H1 (cell line): ENCODE data around the gene MEIS3. TPM values are rescaled to one million over a fixed set of nuclear protein-coding genes. Genes with fewer than 3 reads are reported as not detected.

ENCODE experiments used
- CTCF ChIA-PET: fragments of 300-600 bp; sonication (Branson Sonifier 250); formaldehyde crosslinking; loops from one replicate; lab custom pipeline; 2021; ENCODE audit not compliant: partially characterized antibody; lab: Charles Lee
- POLR2A ChIA-PET: fragments of 300-600 bp; sonication (Branson Sonifier 250); formaldehyde crosslinking; loops from one replicate; lab custom pipeline; 2021; ENCODE audit warnings: inconsistent platforms; ENCODE audit not compliant: partially characterized antibody; lab: Charles Lee
- DNase-seq, 2 experiments: peaks; one replicate each; pipeline versions ENCODE4 v3.0.0 to v3.0.0-alpha.2; 2010 to 2022; ENCODE audit warnings: low spot score in 2 of 2, low read depth in 1 of 2, mixed read lengths in 1 of 2
- FAIRE-seq: peaks from 2 replicates; lab custom pipeline; 2011; peaks lifted over from hg19 to GRCh38; lab: Jason Lieb, UNC
- H2AFZ ChIP-seq: 2 replicates; pipeline ENCODE4 v1.8.1; 2012; ENCODE audit warnings: low read length, inconsistent platforms
- H2AK5ac ChIP-seq: 2 replicates; pipeline ENCODE4 v1.6.1; 2013; ENCODE audit warnings: low read depth, low read length
- H2BK120ac ChIP-seq: replicated peaks from 2 replicates; pipeline ENCODE3; 2013; ENCODE audit warnings: low read depth, low read length, inconsistent platforms
- H2BK12ac ChIP-seq: 2 replicates; pipeline ENCODE4 v1.6.1; 2013; ENCODE audit warnings: low read depth, low read length
- H2BK15ac ChIP-seq: 2 replicates; pipeline ENCODE4 v1.6.1; 2013; ENCODE audit warnings: low read length
- H2BK20ac ChIP-seq: 2 replicates; pipeline ENCODE4 v1.6.1; 2013; ENCODE audit warnings: low read length
- H2BK5ac ChIP-seq: 2 replicates; pipeline ENCODE4 v1.6.1; 2013; ENCODE audit warnings: low read depth, low read length
- H3K14ac ChIP-seq: 2 replicates; pipeline ENCODE4 v1.6.1; 2013; ENCODE audit warnings: inconsistent platforms; ENCODE audit not compliant: insufficient read length
- H3K18ac ChIP-seq: 2 replicates; pipeline ENCODE4 v1.6.1; 2013; ENCODE audit warnings: low read length; ENCODE audit errors: extremely low read depth
- H3K23ac ChIP-seq: 2 replicates; pipeline ENCODE4 v1.6.1; 2013; ENCODE audit warnings: inconsistent platforms; ENCODE audit not compliant: insufficient read length
- H3K23me2 ChIP-seq: 2 replicates; pipeline ENCODE4 v1.6.1; 2013; ENCODE audit warnings: low read depth, low read length
- H3K27ac ChIP-seq: 2 replicates; pipeline ENCODE4 v1.6.1; 2011; ENCODE audit warnings: low read depth, low read length, inconsistent platforms
- H3K27me3 ChIP-seq, 4 experiments: replicated peaks in 1 of 4; 1 replicate in 1 of 4; 2 replicates in 3 of 4; pipeline versions ENCODE4 v1.6.1 to v1.8.1; 2011 to 2013; ENCODE audit warnings: low read length in 3 of 4, mild to moderate bottlenecking in 3 of 4, inconsistent platforms in 2 of 4, mixed read lengths in 2 of 4, moderate library complexity in 1 of 4; ENCODE audit not compliant: control insufficient read depth in 3 of 4, insufficient read depth in 3 of 4; ENCODE audit errors: extremely low read depth in 1 of 4
- H3K36me3 ChIP-seq, 4 experiments: 2 replicates each; pipeline versions ENCODE4 v1.6.1 to v1.8.1; 2011 to 2013; ENCODE audit warnings: mild to moderate bottlenecking in 4 of 4, low read length in 3 of 4, moderate library complexity in 2 of 4, control low read depth in 1 of 4, inconsistent platforms in 1 of 4; ENCODE audit not compliant: insufficient read depth in 4 of 4, control insufficient read depth in 2 of 4
- H3K4ac ChIP-seq: replicated peaks from 2 replicates; pipeline ENCODE3; 2013; ENCODE audit warnings: low read length, low read depth, mixed read lengths, inconsistent platforms; ENCODE audit not compliant: insufficient read length
- H3K4me1 ChIP-seq, 4 experiments: replicated peaks in 1 of 4; 1 replicate in 1 of 4; 2 replicates in 3 of 4; pipeline versions ENCODE4 v1.6.1 to v1.8.1; 2011 to 2013; ENCODE audit warnings: low read length in 3 of 4, inconsistent platforms in 2 of 4, mixed read lengths in 1 of 4; ENCODE audit not compliant: insufficient read depth in 4 of 4, control insufficient read depth in 3 of 4
- H3K4me2 ChIP-seq, 2 experiments: 2 replicates each; pipeline versions ENCODE4 v1.6.1 to v1.8.1; 2011 to 2013; ENCODE audit warnings: low read depth in 2 of 2, low read length in 2 of 2, control low read depth in 1 of 2, inconsistent platforms in 1 of 2, mild to moderate bottlenecking in 1 of 2; ENCODE audit not compliant: insufficient read depth in 1 of 2
- H3K4me3 ChIP-seq, 4 experiments: fragments of 200-600, 300-600 bp in 1 of 4; sonication (generic), shearing (Covaris generic), sonication (Bioruptor Twin) in 1 of 4; 2 replicates each; pipeline versions ENCODE4 v1.5.1 to v1.8.1; 2011 to 2016; ENCODE audit warnings: low read length in 4 of 4, low read depth in 3 of 4, control low read depth in 2 of 4, inconsistent platforms in 2 of 4, mild to moderate bottlenecking in 2 of 4, mixed read lengths in 1 of 4, moderate library complexity in 1 of 4; ENCODE audit not compliant: insufficient read depth in 2 of 4; ENCODE audit errors: extremely low read depth in 1 of 4
- H3K56ac ChIP-seq: replicated peaks from 2 replicates; pipeline ENCODE3; 2013; ENCODE audit warnings: low read depth, mild to moderate bottlenecking, mixed read lengths, low read length, inconsistent platforms; ENCODE audit not compliant: insufficient read length
- H3K79me1 ChIP-seq: 2 replicates; pipeline ENCODE4 v1.6.1; 2013; ENCODE audit warnings: low read depth, low read length, control low read depth
- H3K79me2 ChIP-seq, 2 experiments: 2 replicates each; pipeline versions ENCODE4 v1.6.1 to v1.8.1; 2012 to 2013; ENCODE audit warnings: low read length in 2 of 2, mild to moderate bottlenecking in 2 of 2, inconsistent platforms in 1 of 2; ENCODE audit not compliant: insufficient read depth in 2 of 2, control insufficient read depth in 1 of 2
- H3K9ac ChIP-seq, 4 experiments: replicated peaks in 1 of 4; 1 replicate in 1 of 4; 2 replicates in 3 of 4; pipeline versions ENCODE4 v1.6.1 to v1.8.1; 2011 to 2013; ENCODE audit warnings: low read depth in 3 of 4, low read length in 3 of 4, control low read depth in 2 of 4, mild to moderate bottlenecking in 2 of 4, moderate library complexity in 2 of 4, inconsistent platforms in 1 of 4; ENCODE audit errors: extremely low read depth in 1 of 4
- H3K9me3 ChIP-seq, 2 experiments: 2 replicates each; pipeline versions ENCODE4 v1.6.1 to v1.8.1; 2012 to 2013; ENCODE audit warnings: mild to moderate bottlenecking in 2 of 2, moderate library complexity in 2 of 2, control low read depth in 1 of 2, inconsistent platforms in 1 of 2, low read depth in 1 of 2, low read length in 1 of 2, mixed read lengths in 1 of 2; ENCODE audit not compliant: insufficient read depth in 2 of 2
- H4K20me1 ChIP-seq, 2 experiments: replicated peaks in 1 of 2; 2 replicates each; pipeline versions ENCODE3 to v1.8.1; 2011 to 2013; ENCODE audit warnings: inconsistent platforms in 2 of 2, low read length in 2 of 2, mild to moderate bottlenecking in 1 of 2; ENCODE audit not compliant: insufficient read depth in 2 of 2, control insufficient read depth in 1 of 2
- H4K5ac ChIP-seq: 2 replicates; pipeline ENCODE4 v1.6.1; 2013; ENCODE audit warnings: low read length, low read depth, mixed read lengths, inconsistent platforms; ENCODE audit not compliant: insufficient read length
- H4K8ac ChIP-seq: 2 replicates; pipeline ENCODE4 v1.8.0; 2013; ENCODE audit warnings: mild to moderate bottlenecking, moderate library complexity, low read length, inconsistent platforms; ENCODE audit not compliant: insufficient read depth; ENCODE audit errors: extremely low read depth
- H4K91ac ChIP-seq: replicated peaks from 2 replicates; pipeline ENCODE3; 2013; ENCODE audit warnings: low read length, mixed read lengths, inconsistent platforms; ENCODE audit not compliant: insufficient read length
- BCL11A ChIP-seq, 2 experiments: IDR thresholded peaks; one replicate each; pipeline ENCODE4 v1.6.1; 2011; ENCODE audit warnings: low read depth in 2 of 2, low read length in 2 of 2, mild to moderate bottlenecking in 2 of 2
- SIN3A ChIP-seq, 2 experiments: IDR thresholded peaks in 1 of 2; conservative IDR thresholded peaks in 1 of 2; 2 replicates each; pipeline ENCODE4 v1.6.1; 2011 to 2012; ENCODE audit warnings: low read length in 2 of 2, improper control_type of control experiment in 1 of 2, low read depth in 1 of 2, mild to moderate bottlenecking in 1 of 2
- TCF12 ChIP-seq: IDR thresholded peaks from 2 replicates; pipeline ENCODE4 v1.6.1; 2011; ENCODE audit warnings: low read depth, mild to moderate bottlenecking, low read length
- WGBS, 2 experiments: shearing (Covaris generic) in 1 of 2; methylation state at CpG; one replicate each; pipeline versions ENCODE4 v1.1.6 to v1.1.7; 2013 to 2015; ENCODE audit warnings: low lambda C conversion rate in 2 of 2, mixed read lengths in 2 of 2, inconsistent platforms in 1 of 2, low coverage in 1 of 2, missing lambda C conversion rate in 1 of 2; ENCODE audit not compliant: insufficient replicate concordance in 2 of 2, insufficient coverage in 1 of 2, insufficient read length in 1 of 2; ENCODE audit errors: extremely low coverage in 1 of 2, missing lambda C conversion rate in 1 of 2; 5-methylcytosine and 5-hydroxymethylcytosine counted together
- polyA plus RNA-seq, 7 experiments: library from polyadenylated mRNA; depleted of rRNA in 3 of 7; stranded (reverse) in 5 of 7; unstranded in 2 of 7; fragments of >200 nt in 5 of 7; fragments of 200-250 nt in 2 of 7; gene quantifications; 1 replicate in 5 of 7; 2 replicates in 1 of 7; 4 replicates in 1 of 7; pipeline versions ENCODE4 v1.2.1 to v1.2.3, GENCODE V29; 2011 to 2013; ENCODE audit warnings: missing spikeins in 2 of 7, mixed read lengths in 2 of 7
- total RNA-seq: library from RNA; stranded (reverse); fragmentation: NEBNext Ultra II Directional; extraction: Animal tissue kit (Norgen Biotek cat#: 25700); gene quantifications from 2 replicates; pipeline ENCODE4 v1.2.1, GENCODE V29; 2021

MEIS3 gene
- total and polyA plus RNA-seq, 2 of the 8 experiments (the other 6 are each of a cell fraction or from before 2014, with no cell fraction given) = 24.5 to 28.2 TPM

- no peak overlapping the region for H4K8ac ChIP-seq
- H3K4me2 ChIP-seq = no peak overlapping the region
- no peak overlapping the region for H4K91ac ChIP-seq
- H3K9me3 ChIP-seq = no peaks in the 10 kb centered on the region
- H3K79me1 ChIP-seq = no peaks in the 10 kb centered on the region
- TF ChIP-seq BCL11A (IDR thresholded peaks at IDR 0.05; ENCODE audit: low read depth in 2 of 2, low read length in 2 of 2) (no peak), TCF12 (no peak), SIN3A (conservative IDR thresholded peaks at IDR 0.05 in 1 of 2, IDR thresholded peaks at IDR 0.05 in 1 of 2; ENCODE audit: low read depth in 1 of 2, low read length in 2 of 2) (0 out of 4 replicates have a peak, but pooled peaks of 1 of the 2 experiments have one; percentile 38)
- TF ChIP-seq, all 59 proteins: peak for 1
- no peak overlapping the region for H2AFZ ChIP-seq
- ChIA-PET POLR2A (interaction anchor here (0.9 to 1.4 kb wide), 3 partner anchors 9 to 297 kb away, joined by 3 to 9 read pairs (median 3); no protein-coding TSS in a partner anchor), CTCF (interaction anchor here (0.7 to 24.5 kb wide), 20 partner anchors 9 to 405 kb away, joined by 3 to 436 read pairs (median 6); partner anchors contain the start of genes EHD2, KPTN and SLC8A2)
- no peak overlapping the region for H2BK12ac ChIP-seq
- no peak overlapping the region for H2BK20ac ChIP-seq
- H3K14ac ChIP-seq = no peak overlapping the region
- H3K23ac ChIP-seq = no peak overlapping the region
- no peak overlapping the region for H3K18ac ChIP-seq
- no peak overlapping the region for H2BK5ac ChIP-seq
- DNase-seq (no peak), FAIRE-seq (no peak)
- peaks cover 0 to 4% (median 1%) of the 10 kb centered on the region in 4 experiments; a peak in 2 of 7 replicates for H3K4me1 ChIP-seq
- peaks cover 3% of the 10 kb centered on the region; the same call in 1 of the 2 replicates for H3K23me2 ChIP-seq
- H3K4me3 ChIP-seq = no peak overlapping the region
- H3K9ac ChIP-seq = no peak overlapping the region
- H3K27ac ChIP-seq = no peak overlapping the region
- no peak overlapping the region for H4K5ac ChIP-seq
- 67% methylated on average over 12 of the region's 12 CpGs; no CpG with 5 or more reads in 1 of the 2 experiments for WGBS, 2 experiments
- no peaks in the 10 kb centered on the region for H3K79me2 ChIP-seq
- H3K4ac ChIP-seq = no peak overlapping the region
- H2BK15ac ChIP-seq = no peak overlapping the region
- no peaks in the 10 kb centered on the region for H3K27me3 ChIP-seq
- H2AK5ac ChIP-seq = no peak overlapping the region
- no peaks in the 10 kb centered on the region for H3K36me3 ChIP-seq
- no peak overlapping the region for H2BK120ac ChIP-seq
- peaks cover 0 to 6% of the 10 kb centered on the region in 2 experiments for H4K20me1 ChIP-seq
- H3K56ac ChIP-seq = no peak overlapping the region
These were observed 18.2 kb upstream of the MEIS3 start for GRCh38 chr19:47437500-47437899.
